GM21528 (cell line): ENCODE results near the gene PIP5KL1.

Experiments
- ATAC-seq: cut with Tn5 transposase; IDR thresholded peaks from one replicate; pipeline ENCODE4 v1.9.1; 2021; ENCODE audit warnings: mild to moderate bottlenecking, moderate library complexity; ENCODE audit not compliant: unreplicated experiment, low FRiP score

Gene PIP5KL1, protein sequence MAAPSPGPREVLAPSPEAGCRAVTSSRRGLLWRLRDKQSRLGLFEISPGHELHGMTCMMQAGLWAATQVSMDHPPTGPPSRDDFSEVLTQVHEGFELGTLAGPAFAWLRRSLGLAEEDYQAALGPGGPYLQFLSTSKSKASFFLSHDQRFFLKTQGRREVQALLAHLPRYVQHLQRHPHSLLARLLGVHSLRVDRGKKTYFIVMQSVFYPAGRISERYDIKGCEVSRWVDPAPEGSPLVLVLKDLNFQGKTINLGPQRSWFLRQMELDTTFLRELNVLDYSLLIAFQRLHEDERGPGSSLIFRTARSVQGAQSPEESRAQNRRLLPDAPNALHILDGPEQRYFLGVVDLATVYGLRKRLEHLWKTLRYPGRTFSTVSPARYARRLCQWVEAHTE

DNA sequence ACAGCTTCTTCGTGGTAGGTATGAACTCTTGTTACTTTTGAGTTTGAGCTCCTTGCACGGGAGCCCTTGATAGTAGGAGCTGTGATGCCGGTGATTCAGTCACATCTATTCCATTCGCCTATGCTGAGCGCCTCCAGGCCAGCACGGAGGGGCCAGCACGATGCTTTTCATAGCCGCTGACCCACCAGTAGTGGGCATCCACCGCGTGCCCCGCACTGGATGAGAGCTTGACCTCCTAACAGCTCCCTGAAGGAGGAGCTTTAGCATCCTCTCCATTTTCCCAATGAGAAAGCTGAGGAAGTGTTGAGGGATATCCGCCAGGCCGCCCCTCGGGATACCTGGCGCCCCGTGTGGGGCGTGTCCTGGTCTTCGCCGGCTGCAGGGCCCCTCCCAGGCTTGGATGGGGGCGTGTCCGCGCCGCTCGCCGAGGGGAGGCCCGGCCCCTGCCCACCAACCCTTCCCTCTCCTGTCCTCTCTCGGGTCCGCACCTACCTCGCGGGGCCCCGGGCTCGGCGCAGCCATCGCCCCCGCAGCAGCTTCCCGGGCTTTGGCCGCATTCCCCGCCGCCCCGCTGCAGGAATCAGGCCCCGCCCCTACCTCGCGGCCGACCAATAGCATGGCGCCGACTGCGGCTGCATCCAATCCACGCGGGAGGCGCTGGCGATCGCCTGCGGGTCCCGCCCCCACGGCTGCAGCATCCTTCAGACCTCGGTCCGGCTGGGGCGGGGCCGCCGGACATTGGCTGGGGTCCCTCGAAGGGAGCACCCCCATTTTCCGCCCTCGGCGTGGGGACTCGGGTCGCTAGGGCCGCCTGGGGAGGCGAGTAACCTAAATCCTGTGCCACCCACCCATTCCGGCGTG, at the start of gene PIP5KL1:
Gene PIP5KL1, minus strand, starts transcription at position 547 of the 861 bp plus-strand sequence. Its CDS starts 25 bp downstream, at position 522.
- peak; percentile 73 for ATAC-seq

DNA sequence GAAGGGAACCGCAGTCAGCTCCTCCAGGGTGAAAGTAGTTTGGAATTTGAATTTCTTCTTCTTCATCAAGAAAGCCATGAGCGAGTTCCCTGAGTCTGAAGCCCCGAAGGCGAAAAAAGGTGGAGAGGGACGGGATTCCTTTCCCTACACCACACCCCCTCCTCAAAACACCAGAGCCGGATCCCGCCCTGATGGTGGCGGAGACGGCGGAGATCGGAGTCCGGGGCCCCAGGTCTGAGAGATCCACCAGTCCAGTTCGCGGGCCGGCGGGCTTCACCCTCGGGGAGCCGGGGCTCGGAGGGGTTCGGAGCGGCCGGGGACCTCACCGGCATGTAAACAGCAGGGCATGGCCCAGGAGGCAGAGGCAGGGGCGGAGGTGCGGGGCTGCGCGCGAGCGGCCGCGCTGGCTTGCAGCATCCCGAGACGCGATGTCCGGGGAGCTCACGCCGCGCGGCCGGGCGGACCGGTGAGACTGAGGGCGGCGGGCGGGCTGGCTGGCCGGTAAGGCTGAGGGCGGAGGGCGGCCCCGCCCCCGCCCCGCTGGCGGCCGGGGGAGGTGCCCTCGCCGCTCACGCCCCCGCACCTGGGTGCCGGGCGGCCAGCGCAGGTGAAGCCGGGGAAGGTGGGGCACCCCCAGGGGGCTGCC, 49.6 kb upstream of the PIP5KL1 start:
- ATAC-seq, result peak; percentile 27

DNA sequence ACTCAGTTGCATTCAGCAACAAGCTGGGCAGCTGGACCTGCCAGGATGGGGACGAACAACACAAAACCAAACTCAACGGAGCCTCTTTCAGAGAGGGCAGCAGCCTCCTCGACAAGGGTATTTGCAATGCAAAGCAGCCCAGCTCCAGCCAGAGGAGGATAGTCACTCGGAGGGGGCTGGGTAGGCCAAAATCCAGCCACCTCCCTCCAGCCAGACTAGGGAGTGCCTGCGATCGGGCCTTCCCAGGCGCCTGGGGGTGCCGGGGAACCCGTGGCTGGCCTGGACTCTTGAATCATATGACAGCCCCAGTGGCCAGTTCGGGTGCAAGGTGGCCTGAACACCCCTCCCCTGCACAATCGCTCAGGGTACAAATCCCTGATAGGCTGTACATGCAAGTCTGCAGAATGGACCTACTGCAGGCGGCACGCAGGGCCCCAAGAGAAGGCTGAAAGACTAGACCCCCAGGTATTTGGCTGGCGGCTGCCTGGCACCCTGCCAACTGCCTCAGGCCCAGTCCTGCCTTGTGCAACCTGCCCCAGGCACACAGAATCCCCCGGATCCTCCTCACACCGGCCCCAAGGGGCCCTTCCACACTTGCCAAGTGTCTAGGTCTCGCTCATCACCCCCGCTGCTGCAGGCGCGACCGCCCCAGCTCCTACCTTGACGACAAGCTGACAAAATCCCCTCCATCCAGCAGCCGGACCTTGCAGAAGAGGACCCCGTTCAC, 48.9 kb upstream of the PIP5KL1 start:
- no peak for ATAC-seq

DNA sequence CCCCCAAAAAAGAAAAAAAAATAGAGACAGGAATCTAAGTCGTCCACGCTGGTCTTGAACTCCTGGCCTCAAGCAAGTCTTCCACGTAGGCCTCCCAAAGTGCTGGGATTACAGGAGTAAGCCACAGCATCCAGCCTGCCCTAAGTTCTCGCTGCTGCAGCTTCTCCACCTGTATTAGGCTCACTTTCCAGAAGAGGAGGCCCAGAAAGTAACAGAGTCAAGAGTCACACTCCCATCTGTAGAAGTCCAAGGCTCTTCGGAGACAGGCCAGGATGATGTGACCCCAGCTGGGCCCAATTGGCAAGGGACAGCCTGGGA, 48.4 kb upstream of the PIP5KL1 start:
- ATAC-seq, result no peak

DNA sequence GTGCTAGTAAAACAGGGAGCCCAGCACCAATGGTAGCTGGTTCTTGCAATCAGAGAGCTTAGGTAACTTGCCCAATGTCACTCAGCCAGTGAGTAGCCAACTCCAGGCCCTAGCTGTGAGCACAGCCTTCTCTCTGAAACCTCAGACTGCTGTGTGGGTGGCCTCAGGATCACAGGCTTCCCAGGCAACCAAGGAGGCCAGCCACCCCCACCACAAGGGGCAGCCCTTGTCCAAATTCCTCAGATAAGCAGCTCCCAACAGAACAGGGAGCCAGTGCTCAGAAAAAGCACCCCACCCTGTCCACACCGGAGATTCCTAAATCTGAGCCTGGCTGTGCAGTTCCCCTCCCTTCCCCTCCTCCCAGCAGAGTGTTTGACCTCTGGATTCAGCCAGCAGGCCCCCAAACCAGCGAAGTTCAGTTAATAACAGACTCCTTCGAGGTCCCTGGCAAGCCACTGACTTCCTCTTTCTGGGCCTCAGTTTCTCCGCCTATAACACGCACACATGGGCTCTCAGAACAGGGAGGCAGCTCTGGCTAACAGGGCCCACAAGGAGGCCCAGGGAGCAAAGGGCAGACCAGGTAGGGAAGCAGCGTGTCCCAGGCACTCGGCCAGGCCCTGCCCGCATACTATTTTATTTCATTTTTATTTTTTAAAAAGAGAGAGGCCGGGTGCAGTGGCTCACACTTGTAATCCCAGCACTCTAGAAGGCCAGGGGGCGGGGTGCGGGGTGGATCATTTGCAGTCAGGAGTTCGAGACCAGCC, 47.5 kb upstream of the PIP5KL1 start:
- ATAC-seq, result no peak

DNA sequence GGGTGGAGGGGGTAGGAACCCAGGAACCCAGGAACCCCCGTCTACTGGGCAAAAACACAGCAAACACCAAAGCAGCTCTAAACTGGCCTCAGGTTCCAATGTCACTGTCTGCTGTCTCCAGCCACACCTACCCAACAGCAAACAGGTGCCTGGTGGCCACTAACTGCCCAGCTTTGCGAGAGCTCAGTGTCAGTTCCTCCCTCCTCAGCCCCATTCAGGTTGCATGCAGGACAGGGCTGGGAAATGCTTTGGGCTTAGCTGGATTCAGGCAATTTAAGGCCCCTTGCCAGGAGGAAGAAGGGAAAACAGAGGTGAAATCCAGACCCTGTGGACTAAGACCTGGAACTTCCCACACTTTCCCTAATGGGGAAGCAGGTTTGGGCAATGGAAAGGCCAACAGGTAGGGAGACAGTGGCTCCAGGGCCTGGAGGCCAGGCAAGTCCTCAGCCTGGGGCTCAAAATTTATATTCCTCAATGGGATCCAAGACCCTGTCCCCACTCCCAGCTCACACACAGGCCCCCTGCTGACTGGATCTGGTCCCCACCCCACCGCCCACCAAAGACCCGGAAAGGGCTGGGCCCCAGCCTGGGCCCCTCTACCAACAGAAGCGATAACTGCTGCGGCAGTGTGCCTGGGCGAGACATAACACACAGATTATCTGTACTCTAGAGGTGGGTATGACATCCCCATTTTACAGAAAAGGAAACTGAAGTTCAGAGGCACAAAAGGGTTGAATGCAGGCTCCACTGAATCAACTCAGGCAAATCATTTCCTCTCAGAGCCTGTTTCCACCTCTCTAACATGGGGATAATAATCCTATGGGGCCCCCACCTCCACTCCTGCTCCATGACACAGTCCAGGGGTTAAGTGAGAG, 46.7 kb upstream of the PIP5KL1 start:
- no peak for ATAC-seq

DNA sequence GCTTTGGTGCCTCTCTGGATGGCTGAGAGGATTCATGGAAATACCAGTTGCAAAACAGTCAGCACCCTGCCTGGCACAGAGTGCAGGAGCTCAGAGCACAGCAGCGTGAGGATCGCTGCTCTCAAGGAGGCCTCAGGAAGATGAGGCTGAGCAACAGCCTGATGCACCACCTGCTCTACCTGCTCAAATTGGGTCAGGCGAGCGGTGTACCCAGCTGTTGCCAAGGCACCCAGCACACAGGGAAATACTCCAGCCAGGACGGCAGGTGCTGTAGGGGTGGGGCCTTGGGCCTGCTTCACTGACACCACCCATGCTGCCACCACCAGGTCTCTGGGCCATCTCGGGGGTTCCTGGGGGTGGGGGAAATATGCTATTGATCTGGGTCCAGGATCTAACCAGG, 45.9 kb upstream of the PIP5KL1 start:
- no peak for ATAC-seq

DNA sequence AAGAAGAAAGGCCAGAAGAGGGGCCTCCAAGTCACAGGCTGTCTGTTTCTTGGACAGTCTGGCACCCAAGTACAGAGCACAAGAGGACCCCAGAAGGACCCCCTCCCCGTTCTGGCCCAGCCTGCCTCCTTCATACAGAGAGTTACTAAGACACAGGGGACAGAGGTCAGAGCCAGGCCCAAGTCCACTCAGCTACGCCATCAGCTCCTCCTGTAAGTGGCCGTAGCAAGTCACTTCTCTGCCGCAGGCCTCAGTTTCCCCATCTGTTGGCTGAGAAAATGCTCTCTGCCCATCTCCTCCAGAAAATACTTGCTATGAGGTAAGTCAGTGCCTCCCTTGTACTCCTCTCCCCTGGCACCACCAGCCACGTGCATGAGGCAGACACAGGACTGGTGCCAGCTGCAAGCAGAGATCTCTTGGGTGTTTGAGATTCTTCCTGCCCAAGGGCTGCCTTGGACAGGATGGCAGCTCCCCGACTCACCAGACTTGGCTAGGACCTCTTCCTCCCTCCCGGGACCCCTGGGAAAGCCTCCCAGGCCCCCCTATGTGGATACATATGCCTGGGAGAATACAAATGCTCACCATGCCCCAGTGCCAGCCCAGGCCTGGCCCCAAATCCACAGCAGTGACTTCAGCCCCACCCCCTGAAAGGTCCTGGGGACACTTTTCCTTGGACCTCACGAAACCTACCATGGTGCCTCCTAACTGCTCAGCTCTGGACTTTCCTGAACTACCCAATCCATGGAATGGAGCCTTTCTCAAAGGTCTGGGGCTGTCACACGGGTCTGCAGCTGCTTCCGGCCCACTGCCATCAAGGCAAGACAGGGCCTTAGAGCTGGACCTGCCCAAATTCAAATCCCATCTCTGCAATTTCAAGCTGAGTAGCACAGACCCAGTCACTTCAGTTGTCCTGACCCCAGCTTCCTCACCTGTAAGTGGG, 45.1 kb upstream of the PIP5KL1 start:
- ATAC-seq, result no peak

DNA sequence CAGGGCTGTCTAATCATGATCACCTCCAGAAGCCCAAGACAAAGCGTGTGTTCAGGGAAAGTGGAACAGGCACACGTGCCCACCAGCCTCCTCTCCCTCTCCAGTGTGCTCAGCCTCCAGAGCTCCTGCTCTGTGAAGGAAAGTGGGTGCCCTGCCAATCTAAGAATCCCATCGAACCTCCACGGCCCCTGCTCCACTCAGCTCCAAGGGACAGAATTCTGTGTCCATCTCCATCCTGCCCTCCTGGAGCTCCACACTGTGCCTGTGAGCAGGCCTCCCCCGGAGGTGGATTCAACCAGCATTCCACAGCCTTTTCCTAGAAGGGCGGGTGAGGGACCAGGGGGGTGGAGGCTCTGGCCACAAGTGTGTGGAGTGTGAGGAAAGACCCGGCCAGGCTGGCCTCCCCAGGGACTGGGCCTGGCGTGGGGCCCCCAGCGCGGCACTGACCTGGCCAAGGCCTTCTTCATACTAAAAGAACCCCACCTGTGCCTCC, 44.2 kb upstream of the PIP5KL1 start:
- no peak for ATAC-seq

DNA sequence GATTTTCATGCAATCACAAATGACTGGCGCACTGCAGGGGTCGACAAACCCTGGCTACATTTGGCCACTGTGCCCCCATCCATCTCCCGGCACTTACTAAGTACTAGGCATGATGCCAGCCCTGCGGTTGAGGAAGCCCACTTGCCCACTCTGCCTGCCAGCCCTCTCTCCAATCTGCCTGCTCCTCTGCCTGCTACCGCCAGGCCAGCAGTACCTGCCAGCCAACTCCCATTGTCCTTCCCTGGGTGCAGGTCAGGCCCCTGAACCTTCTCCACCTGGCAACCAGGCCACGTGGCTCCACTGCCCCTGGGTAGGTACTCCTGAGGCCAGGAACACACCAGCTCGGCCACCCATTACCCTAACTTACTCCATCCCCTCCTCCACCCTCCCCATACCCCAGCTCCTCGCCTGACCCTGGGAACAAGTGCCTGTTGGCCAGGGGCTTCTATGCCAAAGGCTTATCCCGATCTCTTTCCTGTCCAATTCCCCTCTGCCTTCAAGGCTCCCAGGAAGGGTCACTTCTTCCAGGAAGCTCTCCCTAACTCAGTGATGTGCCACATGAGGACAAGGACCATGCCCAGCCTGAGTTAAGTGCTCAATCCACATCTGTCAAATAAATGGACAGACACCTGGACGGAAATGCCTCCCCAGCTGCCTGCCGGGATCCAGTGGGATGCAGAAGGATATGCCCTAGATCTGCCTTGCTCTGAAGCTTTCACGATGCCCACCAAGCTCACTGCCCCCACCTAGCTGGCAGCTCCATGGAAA, 43.6 kb upstream of the PIP5KL1 start:
- ATAC-seq, result no peak

DNA sequence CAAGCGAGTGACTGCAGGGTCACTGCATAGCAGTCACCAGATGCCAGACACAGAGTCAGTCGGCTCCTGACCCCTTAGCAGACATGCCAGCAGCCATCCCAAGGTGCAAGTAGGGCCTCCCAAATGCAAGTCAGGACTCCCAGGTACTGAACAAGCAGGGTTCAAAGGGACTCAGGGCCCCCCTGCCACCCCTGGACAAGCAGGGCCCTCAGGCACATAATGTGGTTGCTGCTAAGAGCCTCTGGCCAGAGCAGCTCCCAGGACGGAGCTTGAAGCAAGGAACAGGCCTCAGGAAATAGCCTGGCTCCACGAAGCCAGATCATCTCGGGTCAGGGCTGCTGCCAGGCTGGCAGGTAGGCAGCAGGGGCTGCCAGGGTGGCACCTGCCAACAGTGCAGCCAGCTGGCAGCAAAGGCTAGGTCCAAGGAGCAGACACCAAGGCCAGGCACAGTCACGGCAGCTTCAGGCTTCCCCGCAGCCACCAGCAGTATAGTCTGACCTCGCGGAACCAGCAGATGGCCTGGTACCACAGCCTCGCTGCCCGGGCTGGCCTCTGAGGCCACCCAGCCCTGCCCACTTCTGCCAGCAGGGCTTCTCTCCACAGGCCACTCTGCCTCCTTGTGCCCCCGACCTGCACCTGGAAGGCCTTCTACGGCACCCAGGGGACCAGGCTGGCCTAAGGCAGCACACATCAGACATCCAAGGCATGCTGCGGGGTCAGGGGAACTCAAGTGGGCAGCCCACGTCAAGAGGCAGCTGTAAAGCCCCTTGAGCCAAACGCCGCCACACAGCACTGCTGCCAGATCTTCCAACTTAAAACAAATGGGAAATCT, 42.8 kb upstream of the PIP5KL1 start:
- no peak for ATAC-seq

DNA sequence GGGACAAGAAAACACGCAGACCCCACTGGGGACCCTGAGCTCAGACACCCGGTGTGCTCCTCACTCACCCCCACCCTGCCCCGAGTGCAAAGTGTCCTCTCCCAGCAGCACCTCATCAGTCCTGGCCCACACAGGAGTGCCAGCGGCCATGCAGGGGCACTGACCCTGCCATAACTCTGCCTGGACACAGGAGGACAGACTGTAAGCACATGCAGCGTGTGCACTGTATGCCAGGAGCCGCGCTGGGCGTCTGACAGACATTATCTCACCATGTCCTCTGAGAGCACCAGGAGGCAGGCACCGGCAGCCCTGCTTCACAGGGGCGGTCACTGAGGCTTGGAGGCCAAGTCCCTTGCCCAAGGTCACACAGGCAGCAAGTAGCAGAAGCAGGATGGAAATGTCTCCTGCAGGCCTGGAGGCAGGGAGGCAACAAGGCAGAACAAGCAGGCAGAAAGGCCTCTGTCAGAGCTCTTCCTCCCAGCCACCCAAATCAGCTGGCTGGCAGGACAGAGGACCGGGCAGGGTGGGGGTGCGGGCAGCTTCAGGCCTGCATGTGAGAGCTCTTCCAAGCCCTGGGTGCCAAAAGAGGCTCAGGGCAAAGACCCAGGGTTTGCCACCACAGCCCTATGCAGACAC, 41.8 kb upstream of the PIP5KL1 start:
- no peak for ATAC-seq

DNA sequence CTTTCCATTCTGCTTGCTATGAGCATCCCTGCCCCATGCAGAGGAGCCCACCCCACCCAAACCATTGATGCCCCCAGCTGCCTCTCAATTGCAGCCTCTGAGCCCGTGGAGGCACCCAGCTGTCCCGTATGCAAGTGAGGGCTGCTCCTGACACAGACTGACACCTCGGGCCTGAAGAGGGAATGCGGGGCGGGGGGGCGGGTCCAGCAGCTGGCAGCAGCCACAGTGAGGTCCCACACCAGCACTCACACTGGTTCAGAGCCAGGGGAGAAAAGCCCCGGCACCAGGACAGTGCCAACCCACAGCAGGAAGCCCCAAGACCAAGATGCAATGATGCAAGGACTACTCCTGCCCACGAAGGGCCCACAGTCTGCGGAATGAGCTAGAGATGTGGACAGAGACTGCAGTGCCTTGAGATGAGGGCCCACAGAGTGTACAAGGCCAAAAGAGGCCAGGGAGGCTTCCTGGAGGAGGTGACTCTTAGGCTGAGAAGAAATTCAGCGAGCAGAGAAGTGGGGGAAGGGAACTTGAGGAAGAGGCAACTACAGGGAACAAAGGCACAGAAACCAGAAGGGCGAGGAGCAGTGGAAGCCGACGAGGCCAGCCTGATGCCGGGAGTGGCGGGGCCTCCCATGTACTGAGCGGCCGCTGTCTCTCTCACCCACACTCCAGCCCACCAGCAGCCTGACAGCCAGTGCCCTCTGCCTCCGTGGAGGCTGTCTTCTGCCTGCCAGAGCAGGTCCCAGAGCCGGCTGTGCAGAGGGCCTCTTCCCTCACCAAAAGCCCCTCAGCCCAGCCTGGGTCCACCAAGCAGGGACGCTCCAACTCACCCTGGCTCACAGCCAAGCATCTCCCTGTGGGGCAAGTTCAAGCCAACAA, 41.0 kb upstream of the PIP5KL1 start:
- ATAC-seq, result no peak

DNA sequence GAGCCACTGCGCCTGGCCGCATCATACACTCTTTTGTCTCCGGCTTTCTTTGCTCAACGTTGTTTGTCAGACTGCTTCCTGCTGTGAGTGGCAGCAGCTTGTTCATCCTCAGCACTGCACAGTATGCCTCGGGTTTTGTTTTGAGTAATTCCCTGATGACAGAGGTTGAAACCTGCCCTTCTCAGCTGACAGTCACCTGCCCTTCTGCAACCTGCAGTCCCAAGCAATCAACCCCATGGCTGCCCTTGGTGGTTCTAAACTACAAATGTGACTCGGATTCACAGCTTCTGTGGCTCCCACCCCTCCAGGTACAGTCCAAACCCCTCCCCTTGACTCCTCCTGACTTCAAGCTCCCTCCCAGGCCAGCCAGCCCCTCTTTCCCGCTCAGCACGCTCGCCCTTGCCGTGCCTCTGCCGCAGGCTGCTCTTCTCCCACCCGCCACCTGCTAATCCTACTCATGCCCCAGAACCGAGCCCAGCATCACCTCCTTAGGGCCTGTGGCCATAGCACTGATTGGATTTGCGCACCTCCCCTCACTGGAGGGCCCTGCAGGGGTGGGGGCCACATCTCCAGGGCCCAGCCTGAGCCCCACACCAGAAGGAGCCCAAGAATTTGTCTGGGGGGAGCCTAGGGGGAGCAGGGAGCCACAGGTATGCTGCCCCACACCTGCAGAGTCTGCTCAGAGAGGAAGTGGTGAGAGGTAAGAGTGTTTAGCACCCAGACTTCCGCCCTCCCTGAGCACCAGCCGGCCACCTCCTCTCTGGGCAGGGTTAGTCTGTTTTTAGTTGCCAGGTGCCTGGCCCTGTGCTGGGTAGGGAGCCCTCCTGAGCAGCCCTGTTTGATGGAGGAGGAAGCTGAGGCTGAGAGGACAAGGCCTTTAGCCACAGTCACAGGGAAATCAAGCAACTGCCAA, 40.1 kb upstream of the PIP5KL1 start:
- ATAC-seq, result peak; percentile 74
